ENCODE results near the gene TRIM29. TPM values are rescaled to one million over a fixed set of nuclear protein-coding genes. Genes with fewer than 3 reads are reported as not detected.

Gene TRIM29
- total RNA-seq, 1 experiment from 2014 or later = not detected

DNA sequence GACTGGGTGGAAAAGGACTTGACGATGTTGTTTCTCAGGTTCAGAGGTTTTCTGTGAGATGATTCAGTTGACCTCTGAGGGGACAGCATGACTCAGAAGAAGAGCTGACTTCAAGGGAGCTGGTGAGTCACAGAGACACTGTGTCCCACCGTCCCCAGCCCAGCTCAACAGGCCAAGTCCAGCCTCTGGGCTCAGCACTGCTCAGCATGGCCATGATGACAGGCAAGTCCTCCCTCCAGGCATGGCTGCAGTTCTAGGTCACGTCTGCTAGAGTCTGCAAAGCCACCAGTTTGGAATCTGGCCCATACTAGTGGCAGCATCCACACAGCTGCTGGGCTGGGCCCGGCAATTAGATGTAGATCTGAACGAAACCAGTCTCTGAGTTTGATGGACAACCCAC is 12.9 kb downstream of the TRIM29 start:
- Histone ChIP-seq H3K4me1 (no peaks in the 10 kb centered on the region), H3K9me3 (replicated peaks) (no peaks in the 10 kb centered on the region), H3K27me3 (no peaks in the 10 kb centered on the region), H3K27ac (no peak overlapping the region), H3K4me3 (no peak overlapping the region), H3K36me3 (no peaks in the 10 kb centered on the region)
- no peak for DNase-seq

DNA sequence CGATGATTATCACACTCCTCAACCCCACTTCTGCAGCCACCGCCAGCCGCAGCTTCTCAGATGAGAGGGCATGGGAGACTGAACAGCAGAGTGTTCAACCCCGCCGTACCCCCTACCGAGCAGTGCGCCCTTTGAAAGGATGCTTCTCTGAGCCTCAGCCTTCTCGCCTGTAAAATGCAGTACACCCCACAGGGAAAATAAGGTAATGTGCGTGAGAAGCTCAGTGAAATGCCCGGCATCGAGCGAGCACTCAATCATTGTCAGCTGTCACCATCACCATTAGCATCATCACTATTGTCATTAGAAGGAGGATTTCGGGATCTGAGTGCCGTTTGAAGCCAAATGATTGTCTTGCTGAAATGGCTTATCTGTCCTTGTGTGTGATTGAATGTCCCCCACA is 13.6 kb downstream of the TRIM29 start:
- Histone ChIP-seq H3K27me3 (no peaks in the 10 kb centered on the region), H3K27ac (no peak overlapping the region), H3K36me3 (no peaks in the 10 kb centered on the region), H3K9me3 (replicated peaks) (no peaks in the 10 kb centered on the region), H3K4me3 (no peak overlapping the region), H3K4me1 (no peaks in the 10 kb centered on the region)
- DNase-seq = no peak

DNA sequence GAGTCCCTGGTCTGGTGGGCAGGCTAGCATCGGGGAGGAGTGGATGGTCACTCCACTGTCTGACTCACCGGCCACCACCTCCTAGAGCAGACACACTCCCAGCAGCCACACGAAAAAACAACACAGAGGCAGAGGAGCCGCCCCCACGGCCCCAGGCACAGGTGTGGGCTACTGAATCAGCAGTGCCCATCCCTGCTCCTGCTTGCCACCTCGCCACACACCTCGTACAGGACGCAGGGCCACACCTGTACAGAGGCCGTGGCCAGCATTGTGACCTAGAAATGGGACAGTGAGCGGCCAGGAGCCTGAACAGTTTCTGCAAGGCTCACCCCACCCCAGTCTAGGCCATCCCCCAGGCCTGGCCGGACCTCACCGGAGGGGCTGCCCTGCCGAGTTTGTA is 14.0 kb downstream of the TRIM29 start:
- Histone ChIP-seq H3K27me3 (no peaks in the 10 kb centered on the region), H3K4me3 (no peak overlapping the region), H3K4me1 (no peaks in the 10 kb centered on the region), H3K9me3 (replicated peaks) (no peaks in the 10 kb centered on the region), H3K36me3 (no peaks in the 10 kb centered on the region), H3K27ac (no peak overlapping the region)
- no peak for DNase-seq

DNA sequence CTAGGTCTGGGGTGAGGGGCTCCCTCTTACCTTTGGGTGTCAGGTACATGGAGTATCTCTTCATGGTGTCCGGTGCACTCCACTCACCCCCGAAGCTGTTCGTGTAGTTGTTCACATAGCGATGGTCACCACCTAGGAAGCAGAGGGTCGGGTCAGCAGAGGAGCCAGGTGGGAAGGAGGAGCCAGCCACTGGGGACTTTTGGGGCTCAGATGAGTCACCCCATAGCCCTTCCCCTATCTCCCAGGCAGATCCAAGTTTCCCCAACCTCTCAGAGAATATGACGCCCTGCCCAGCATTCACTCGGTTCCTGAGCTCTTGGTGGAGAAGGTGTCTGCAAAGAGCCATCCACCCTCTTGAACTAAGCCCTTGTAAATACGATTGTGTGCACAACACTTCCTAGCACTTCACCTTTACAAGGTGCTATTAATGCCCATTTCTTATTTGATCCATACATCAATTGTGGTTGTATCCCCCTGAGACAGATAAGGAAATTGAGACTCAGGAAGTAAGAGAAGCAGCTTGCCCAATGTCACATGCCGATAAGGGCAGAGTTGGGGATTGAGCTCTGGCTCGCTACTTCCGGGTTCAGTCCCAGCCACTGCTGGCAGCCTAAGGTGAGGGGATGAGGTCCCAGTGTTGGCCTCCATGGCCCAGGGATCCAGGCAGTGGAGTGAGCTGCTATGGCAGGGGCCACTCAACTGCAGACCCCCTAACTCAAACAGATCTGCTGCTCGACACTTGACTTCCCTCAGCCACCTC is 14.8 kb downstream of the TRIM29 start:
- no peaks in the 10 kb centered on the region for H3K9me3 ChIP-seq (replicated peaks)
- H3K36me3 ChIP-seq = no peaks in the 10 kb centered on the region
- no peak overlapping the region for H3K27ac ChIP-seq
- no peaks in the 10 kb centered on the region for H3K27me3 ChIP-seq
- H3K4me1 ChIP-seq = no peaks in the 10 kb centered on the region
- no peak for DNase-seq
- no peak overlapping the region for H3K4me3 ChIP-seq

DNA sequence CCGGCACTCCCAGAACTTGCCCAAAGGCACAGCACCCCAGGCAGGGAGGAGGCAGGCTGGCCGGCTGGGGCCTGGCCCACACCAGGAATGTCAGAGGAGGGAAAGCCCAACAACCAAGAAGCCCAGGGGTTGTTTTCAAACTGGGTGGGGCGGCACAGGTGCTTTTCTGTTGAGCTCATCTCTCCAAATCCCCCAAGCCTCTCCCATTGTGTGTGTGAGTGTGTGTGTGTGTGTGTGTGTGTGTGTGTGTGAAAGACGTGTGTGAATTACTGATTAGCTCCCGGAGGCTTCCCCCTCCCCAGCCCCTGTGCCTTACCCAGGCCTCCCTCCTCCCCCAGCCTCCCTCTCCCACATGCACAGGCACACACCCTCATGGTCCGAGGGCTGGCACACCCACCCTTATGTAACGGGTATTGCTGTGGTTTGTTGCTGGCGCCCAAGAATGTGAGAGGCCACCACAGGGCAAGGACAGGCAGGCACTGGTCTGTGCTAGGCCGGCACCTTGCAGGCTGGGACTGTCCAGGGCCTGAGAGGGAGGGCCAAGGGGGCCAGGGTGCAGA is 15.9 kb downstream of the TRIM29 start:
- H3K4me1 ChIP-seq = no peaks in the 10 kb centered on the region
- no peak for DNase-seq
- no peaks in the 10 kb centered on the region for H3K36me3 ChIP-seq
- no peaks in the 10 kb centered on the region for H3K9me3 ChIP-seq (replicated peaks)
- no peak overlapping the region for H3K4me3 ChIP-seq
- no peaks in the 10 kb centered on the region for H3K27me3 ChIP-seq
- no peak overlapping the region for H3K27ac ChIP-seq

- no peak for DNase-seq
- Histone ChIP-seq H3K27me3 (no peaks in the 10 kb centered on the region), H3K36me3 (no peaks in the 10 kb centered on the region), H3K27ac (no peak overlapping the region), H3K4me1 (no peaks in the 10 kb centered on the region), H3K4me3 (no peak overlapping the region), H3K9me3 (replicated peaks) (no peaks in the 10 kb centered on the region)
Observed at GRCh38 chr11:120121336-120121735, 16.6 kb downstream of the TRIM29 start.

DNA sequence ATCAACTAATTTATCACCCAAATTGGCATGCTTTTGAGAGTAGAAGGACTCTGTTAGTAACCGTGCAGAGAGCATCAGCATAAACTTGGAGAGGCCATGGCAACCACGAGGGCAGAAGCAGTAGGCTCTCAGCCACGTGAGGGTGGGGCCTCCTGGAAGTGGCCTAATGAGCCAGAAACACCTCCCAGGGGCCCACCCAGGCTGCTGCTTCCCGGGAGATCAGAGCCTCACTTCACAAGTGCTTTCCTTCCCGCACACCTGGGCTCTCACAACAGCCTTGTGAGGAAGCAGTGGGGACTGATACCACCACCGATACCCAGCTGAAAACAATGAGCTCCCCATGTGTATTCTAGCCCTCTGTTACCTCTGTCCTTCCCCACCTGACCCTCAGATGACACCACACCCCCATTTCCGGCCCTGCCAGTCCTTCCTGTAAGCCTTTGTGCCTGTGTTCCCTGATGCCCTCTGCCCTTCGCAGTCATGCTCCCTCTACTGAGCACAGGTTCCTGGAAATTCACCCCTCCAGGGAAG is 17.0 kb downstream of the TRIM29 start:
- Histone ChIP-seq H3K27me3 (no peaks in the 10 kb centered on the region), H3K27ac (no peak overlapping the region), H3K9me3 (replicated peaks) (no peaks in the 10 kb centered on the region), H3K36me3 (no peaks in the 10 kb centered on the region), H3K4me1 (no peaks in the 10 kb centered on the region), H3K4me3 (no peak overlapping the region)
- DNase-seq = no peak

- no peaks in the 10 kb centered on the region for H3K4me1 ChIP-seq
- no peaks in the 10 kb centered on the region for H3K36me3 ChIP-seq
- no peak overlapping the region for H3K4me3 ChIP-seq
- H3K27ac ChIP-seq = no peak overlapping the region
- no peaks in the 10 kb centered on the region for H3K9me3 ChIP-seq (replicated peaks)
- no peak for DNase-seq
- H3K27me3 ChIP-seq = no peaks in the 10 kb centered on the region
Observed at GRCh38 chr11:120119121-120119520, 18.8 kb downstream of the TRIM29 start.

DNA sequence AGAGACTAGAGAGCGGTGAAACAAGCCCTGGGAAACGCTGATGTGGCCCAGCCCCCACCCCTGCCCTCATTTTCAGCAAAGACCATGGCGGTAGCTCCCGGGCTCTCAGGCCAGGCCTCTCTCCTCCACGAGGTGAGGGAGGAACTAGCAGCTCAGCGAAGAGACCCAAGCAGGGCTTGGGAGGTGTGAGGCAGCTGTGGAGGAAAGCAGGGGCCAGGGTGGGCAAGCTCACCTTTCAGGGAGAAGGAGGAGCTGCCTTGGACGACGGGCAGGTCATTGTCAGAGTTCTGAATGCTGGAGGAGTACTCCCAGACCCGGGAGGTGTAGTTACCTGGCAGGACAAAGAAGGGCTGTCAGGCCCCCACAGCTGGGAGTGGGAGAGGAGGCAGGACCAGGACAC is 19.9 kb downstream of the TRIM29 start:
- Histone ChIP-seq H3K4me3 (no peak overlapping the region), H3K36me3 (no peaks in the 10 kb centered on the region), H3K27ac (no peak overlapping the region), H3K4me1 (no peaks in the 10 kb centered on the region), H3K9me3 (replicated peaks) (no peaks in the 10 kb centered on the region), H3K27me3 (no peaks in the 10 kb centered on the region)
- DNase-seq = no peak

GRCh38 chr11:120116966-120117365 is 20.9 kb downstream of the TRIM29 start:
- no peak for DNase-seq
- Histone ChIP-seq H3K27me3 (no peaks in the 10 kb centered on the region), H3K4me1 (no peaks in the 10 kb centered on the region), H3K27ac (no peak overlapping the region), H3K36me3 (no peaks in the 10 kb centered on the region), H3K4me3 (no peak overlapping the region), H3K9me3 (replicated peaks) (no peaks in the 10 kb centered on the region)

DNA sequence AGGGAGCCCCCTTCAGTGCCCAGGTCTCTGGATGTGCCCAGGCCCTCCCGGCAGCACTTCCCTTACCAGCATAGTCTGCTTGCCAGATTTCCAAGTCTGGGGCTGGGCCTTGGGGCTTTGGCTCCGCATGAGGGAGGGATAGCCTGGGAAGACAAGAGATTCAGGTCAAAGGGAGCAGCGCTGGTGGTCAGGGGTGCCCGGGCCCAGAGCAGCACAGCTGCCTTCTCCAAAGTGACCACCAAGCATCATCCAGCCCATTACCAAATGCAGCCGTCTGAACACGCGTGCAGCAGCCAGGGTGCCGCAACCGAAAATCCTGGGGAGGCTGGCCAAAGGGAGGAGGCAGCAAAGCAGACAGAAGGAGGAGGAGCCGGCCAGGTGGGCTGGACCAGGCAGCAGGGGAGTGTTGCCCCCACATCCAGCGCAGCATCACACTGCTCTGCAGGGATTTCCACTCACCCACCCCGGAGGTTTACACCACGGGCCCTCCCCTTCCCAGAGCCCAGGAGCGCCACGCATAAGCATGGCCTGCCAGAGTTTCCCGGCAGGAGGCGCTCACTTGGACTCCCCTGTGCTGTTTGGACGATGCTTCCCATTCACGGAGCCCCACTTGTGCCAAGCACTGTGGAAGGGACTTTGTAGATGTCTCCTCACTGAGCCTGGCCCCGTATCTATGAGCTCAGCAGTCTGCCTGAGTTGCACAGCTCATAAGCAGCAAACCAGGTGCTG is 22.5 kb downstream of the TRIM29 start:
- DNase-seq = no peak
- Histone ChIP-seq H3K27ac (no peak overlapping the region), H3K36me3 (no peaks in the 10 kb centered on the region), H3K4me3 (no peak overlapping the region), H3K4me1 (no peaks in the 10 kb centered on the region), H3K27me3 (no peaks in the 10 kb centered on the region), H3K9me3 (replicated peaks) (no peaks in the 10 kb centered on the region)

- Histone ChIP-seq H3K9me3 (replicated peaks) (no peaks in the 10 kb centered on the region), H3K4me1 (no peaks in the 10 kb centered on the region), H3K27me3 (no peaks in the 10 kb centered on the region), H3K36me3 (no peaks in the 10 kb centered on the region), H3K4me3 (no peak overlapping the region), H3K27ac (no peak overlapping the region)
- DNase-seq = no peak
Observed at GRCh38 chr11:120112174-120112796, 25.6 kb downstream of the TRIM29 start.

DNA sequence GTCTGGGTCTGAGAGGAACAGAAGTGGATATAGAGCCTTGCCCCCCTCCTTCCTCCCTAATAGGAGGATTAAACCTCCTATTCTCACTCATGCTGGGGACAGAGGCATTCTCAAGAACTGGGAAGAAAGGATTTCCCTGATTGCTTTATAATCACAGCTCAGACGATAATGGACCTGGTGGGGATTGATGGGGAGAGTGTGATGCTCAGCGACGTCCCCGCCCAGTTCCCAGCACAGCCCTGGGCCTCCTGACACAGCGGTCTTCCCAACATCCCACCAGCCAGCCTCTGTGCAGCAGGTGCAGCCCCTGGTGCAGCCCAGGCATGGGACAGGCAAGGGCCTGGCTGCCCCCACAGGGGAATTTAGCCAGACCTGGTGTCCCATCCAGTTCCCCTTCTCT is 28.4 kb downstream of the TRIM29 start:
- H3K9me3 ChIP-seq (replicated peaks) = no peaks in the 10 kb centered on the region
- H3K4me3 ChIP-seq = no peak overlapping the region
- no peaks in the 10 kb centered on the region for H3K27me3 ChIP-seq
- no peak for DNase-seq
- H3K4me1 ChIP-seq = no peaks in the 10 kb centered on the region
- H3K27ac ChIP-seq = no peak overlapping the region
- H3K36me3 ChIP-seq = no peaks in the 10 kb centered on the region

DNA sequence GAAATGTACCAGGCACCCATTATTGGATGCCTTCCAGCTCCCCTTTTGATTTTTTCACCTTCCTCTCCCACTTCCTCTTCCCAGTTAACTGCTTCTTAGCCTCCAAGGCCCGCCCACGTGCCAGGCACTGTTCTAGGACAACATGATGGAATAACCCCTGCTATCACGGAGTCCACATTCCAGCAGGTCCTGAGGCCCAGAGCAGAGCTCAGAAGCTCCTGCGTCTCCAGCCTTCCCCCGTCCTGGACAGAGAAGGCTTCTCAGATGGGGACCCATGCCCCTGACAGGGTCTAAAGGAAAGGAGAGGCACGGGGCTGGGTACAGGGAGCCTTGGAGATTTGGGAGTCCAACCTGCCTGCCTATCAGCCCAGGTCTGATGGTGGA is 29.1 kb downstream of the TRIM29 start:
- H3K27me3 ChIP-seq = no peaks in the 10 kb centered on the region
- no peak overlapping the region for H3K27ac ChIP-seq
- DNase-seq = no peak
- no peaks in the 10 kb centered on the region for H3K9me3 ChIP-seq (replicated peaks)
- H3K4me3 ChIP-seq = no peak overlapping the region
- H3K36me3 ChIP-seq = no peaks in the 10 kb centered on the region
- H3K4me1 ChIP-seq = no peaks in the 10 kb centered on the region

GRCh38 chr11:120108154-120108784 is 29.6 kb downstream of the TRIM29 start:
- Histone ChIP-seq H3K9me3 (replicated peaks) (no peaks in the 10 kb centered on the region), H3K4me1 (no peaks in the 10 kb centered on the region), H3K27me3 (no peaks in the 10 kb centered on the region), H3K4me3 (no peak overlapping the region), H3K27ac (no peak overlapping the region), H3K36me3 (no peaks in the 10 kb centered on the region)
- DNase-seq = peak; percentile 39 to 70
